ENCODE results near the gene MAP3K6. TPM values are rescaled to one million over a fixed set of nuclear protein-coding genes. Genes with fewer than 3 reads are reported as not detected.

The MAP3K6 gene
- total RNA-seq, 4 donors from 2014 or later = 85.0 to 140 (median 100) TPM

DNA sequence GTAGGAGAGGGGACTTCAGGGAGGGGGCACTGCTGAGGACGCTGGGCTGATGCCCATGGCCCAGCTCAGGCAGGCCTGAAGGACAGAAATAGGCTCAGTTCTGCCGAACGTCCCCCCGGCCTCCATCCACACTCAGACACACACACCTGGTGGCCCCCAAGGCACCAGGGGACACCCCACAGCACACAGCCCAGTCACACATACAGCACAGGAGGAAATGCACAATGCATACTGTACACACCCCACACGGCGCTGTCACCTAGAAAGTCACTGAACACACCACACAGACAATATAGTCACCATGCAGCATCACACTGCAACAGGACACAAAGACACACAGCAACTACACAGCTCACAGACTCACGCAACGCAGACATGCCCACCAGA is 24.4 kb downstream of the MAP3K6 start:
- H3K4me3 ChIP-seq (ENCODE audit: low read depth, poor library complexity, severe bottlenecking) = peak overlapping the region; percentile 11
- intact Hi-C loops (cut with DNase I; ENCODE audit: low total_unique reads) = no loop called here
- WGBS, 2 donors = 49 to 54% methylated on average over 6 to 8 of the region's 8 CpGs
- TF ChIP-seq CTCF (IDR thresholded peaks at IDR 0.05) (no peak), POLR2A (IDR thresholded peaks at IDR 0.05) (no peak)
- no peak for DNase-seq (ENCODE audit: low spot score in 2 of 2)

DNA sequence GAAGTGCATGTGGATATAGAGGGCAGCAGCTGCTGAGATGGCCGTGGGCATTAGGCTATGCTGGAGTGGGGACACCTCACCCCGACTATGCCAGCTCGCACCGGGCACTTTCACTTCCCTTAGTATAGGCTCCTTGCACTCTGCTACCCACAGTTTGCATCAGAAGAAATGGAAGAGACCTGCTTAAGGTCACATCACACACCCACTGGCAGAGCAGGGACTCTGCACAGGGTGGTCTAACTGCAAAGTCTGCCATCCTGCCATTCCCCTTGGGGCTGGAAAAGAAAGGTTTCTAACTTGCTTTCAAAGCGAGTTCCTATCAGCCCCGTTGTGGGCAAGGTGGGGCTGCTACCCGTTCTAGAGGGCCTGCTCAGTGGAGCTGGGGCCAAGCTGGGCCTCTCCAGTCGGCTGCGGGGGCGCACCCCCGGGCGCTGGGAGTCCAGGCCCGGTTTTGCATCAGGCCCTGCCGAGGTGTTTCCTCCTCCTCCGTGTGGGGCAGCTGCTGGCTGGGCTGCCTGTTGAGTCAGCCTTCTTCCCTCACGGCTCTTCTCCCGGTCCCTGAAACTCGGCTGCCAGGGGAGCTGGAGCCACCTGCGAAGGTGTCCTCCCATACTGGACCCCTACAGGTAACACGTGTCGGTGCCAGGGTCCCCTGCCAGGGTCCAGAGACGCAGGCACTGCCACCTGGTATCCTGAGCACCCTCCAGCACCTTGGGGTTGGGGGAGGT is 25.1 kb downstream of the MAP3K6 start, which contains the start of gene SYTL1:
Gene SYTL1 (plus strand): TSS at position 498 of the 728 bp plus-strand sequence. CDS start 3,313 bp downstream, outside the sequence.
- peak within 1 kb of the TSS; percentile 11 for H3K4me3 ChIP-seq (ENCODE audit: low read depth, poor library complexity, severe bottlenecking)
- intact Hi-C loops (cut with DNase I; ENCODE audit: low total_unique reads) = no loop called here
- no peak for DNase-seq (ENCODE audit: low spot score in 2 of 2)
- 23 to 32% methylated on average over 13 to 17 of the region's 22 CpGs for WGBS, 2 donors
- no peak for TF ChIP-seq POLR2A (IDR thresholded peaks at IDR 0.05)

GRCh38 chr1:27339213-27339612 is 27.5 kb downstream of the MAP3K6 start:
- TF ChIP-seq POLR2A (IDR thresholded peaks at IDR 0.05) (no peak), CTCF (IDR thresholded peaks at IDR 0.05) (no peak)
- DNase-seq (ENCODE audit: low spot score in 2 of 2) = no peak
- intact Hi-C loops (cut with DNase I; ENCODE audit: low total_unique reads) = loop anchor here (10.0 kb wide), 1 partner anchor 46 kb away; the partner anchor contains the start of gene CD164L2
- WGBS, 2 donors = 59 to 61% methylated on average over 5 of the region's 5 CpGs
- no peak overlapping the region for H3K4me3 ChIP-seq (ENCODE audit: low read depth, poor library complexity, severe bottlenecking)

DNA sequence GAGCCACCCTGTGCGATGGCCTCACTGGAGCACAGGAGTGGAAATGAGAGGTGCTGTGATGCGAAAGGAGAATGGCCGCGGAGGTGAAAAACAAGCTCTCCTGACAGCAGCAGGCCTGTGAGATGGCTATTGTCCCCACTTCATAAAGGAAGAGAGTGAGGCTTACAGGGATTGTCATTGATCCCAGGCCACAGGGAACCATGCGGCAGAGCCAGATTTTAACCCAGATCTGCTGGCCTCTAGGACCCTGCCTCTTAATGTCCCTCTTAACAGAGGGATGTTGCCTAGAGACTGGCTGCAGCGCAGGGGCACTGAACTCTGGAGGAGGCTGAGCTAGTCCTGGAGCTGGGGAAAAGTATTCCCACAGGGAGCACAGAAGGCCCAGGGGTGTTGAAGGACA is 28.0 kb downstream of the MAP3K6 start:
- intact Hi-C loops (cut with DNase I; ENCODE audit: low total_unique reads) = loop anchor here (10.0 kb wide), 1 partner anchor 46 kb away; the partner anchor contains the start of gene CD164L2
- 90 to 96% methylated on average over 6 of the region's 6 CpGs for WGBS, 2 donors
- no peak overlapping the region for H3K4me3 ChIP-seq (ENCODE audit: low read depth, poor library complexity, severe bottlenecking)
- no peak for TF ChIP-seq CTCF (IDR thresholded peaks at IDR 0.05)
- no peak for TF ChIP-seq POLR2A (IDR thresholded peaks at IDR 0.05)
- DNase-seq (ENCODE audit: low spot score in 2 of 2) = no peak

- 94 to 96% methylated on average over 5 of the region's 5 CpGs for WGBS, 2 donors
- no peak for DNase-seq (ENCODE audit: low spot score in 2 of 2)
- intact Hi-C loops (cut with DNase I; ENCODE audit: low total_unique reads) = loop anchor here (10.0 kb wide), 1 partner anchor 48 kb away; the partner anchor contains the start of gene CD164L2
- no peak for TF ChIP-seq CTCF (IDR thresholded peaks at IDR 0.05)
- TF ChIP-seq POLR2A (IDR thresholded peaks at IDR 0.05) = no peak
- no peak overlapping the region for H3K4me3 ChIP-seq (ENCODE audit: low read depth, poor library complexity, severe bottlenecking)
Measured at GRCh38 chr1:27336756-27337155, 30.0 kb downstream of the MAP3K6 start.

DNA sequence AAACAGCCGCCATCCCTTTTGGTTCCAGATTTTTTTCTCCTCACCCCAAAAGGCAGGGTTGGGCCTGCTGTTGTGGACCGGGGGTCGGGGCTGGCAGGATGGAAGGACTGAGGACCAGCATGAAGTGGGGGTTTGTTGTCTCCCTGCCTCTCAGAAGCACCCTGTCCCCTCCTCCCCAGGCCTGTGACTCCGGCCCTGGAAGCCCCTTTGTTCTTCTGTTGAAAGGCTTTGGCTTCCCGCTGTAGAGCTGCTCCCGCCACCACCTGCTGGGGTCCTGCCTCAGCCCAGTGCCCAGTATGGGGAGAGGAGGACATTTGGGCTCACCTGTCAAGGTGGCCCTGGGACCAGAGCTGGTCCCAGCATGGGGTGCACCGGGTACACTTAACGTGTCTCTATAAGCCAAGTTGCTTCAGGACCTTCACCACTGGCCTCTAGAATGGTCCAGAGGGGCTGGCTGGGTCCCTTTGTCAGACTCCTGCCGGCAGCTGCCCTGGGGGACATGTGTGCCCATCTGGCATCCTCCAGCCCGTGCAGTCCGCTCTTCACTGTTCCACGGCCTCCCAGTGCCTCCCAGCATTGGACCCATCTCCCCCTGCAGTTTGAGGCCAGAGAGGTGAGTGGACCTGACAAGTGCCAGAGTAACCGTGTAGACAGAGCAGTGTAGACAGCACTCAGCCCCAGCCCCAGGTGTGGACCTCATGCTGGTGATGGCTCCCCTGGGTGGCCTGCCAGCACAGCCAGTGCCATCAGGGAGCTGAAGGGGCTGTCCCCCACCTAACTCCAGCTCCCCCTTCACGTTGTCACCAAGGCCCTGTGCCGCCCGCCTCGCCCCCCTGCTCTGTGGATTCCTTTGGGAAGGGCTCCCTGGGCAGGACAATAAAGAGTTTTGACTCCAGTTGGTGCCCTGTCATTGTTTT is 31.0 kb downstream of the MAP3K6 start:
- intact Hi-C loops (cut with DNase I; ENCODE audit: low total_unique reads) = loop anchor here (10.0 kb wide), 1 partner anchor 49 kb away; the partner anchor contains the start of gene CD164L2
- no peak overlapping the region for H3K4me3 ChIP-seq (ENCODE audit: low read depth, poor library complexity, severe bottlenecking)
- DNase-seq (ENCODE audit: low spot score in 2 of 2) = no peak

More for the DNA sequence above, 31.0 kb downstream of the MAP3K6 start:
- WGBS, 2 donors = 93 to 94% methylated on average over 16 to 17 of the region's 17 CpGs
- TF ChIP-seq CTCF (IDR thresholded peaks at IDR 0.05) (no peak), POLR2A (IDR thresholded peaks at IDR 0.05) (no peak)

All from lower leg skin (tissue), 4 donors.